ENCODE measurements around the gene ETS1. TPM values are rescaled to one million over a fixed set of nuclear protein-coding genes. Genes with fewer than 3 reads are reported as not detected.

Gene ETS1
- total RNA-seq, 1 donor: 35.5 TPM

- no peak for TF ChIP-seq CTCF (IDR thresholded peaks at IDR 0.05; ENCODE audit: insufficient read depth, low read length)
- no peak overlapping the region for H3K4me3 ChIP-seq (ENCODE audit: low read depth, low read length)
- no peak for DNase-seq (ENCODE audit: low read depth)
These were observed 41.3 kb upstream of the ETS1 start for GRCh38 chr11:128628686-128629085.

GRCh38 chr11:128628325-128628673, 40.9 kb upstream of the ETS1 start:
- TF ChIP-seq CTCF (IDR thresholded peaks at IDR 0.05; ENCODE audit: insufficient read depth, low read length): no peak
- DNase-seq (ENCODE audit: low read depth): no peak
- H3K4me3 ChIP-seq (ENCODE audit: low read depth, low read length): no peak overlapping the region

GRCh38 chr11:128627666-128628324, 40.4 kb upstream of the ETS1 start:
- H3K4me3 ChIP-seq (ENCODE audit: low read depth, low read length): no peak overlapping the region
- no peak for TF ChIP-seq CTCF (IDR thresholded peaks at IDR 0.05; ENCODE audit: insufficient read depth, low read length)
- DNase-seq (ENCODE audit: low read depth): no peak

GRCh38 chr11:128626913-128627665, 39.7 kb upstream of the ETS1 start:
- DNase-seq (ENCODE audit: low read depth): no peak
- no peak for TF ChIP-seq CTCF (IDR thresholded peaks at IDR 0.05; ENCODE audit: insufficient read depth, low read length)

GRCh38 chr11:128625746-128626145, 38.4 kb upstream of the ETS1 start:
- DNase-seq (ENCODE audit: low read depth): no peak
- TF ChIP-seq CTCF (IDR thresholded peaks at IDR 0.05; ENCODE audit: insufficient read depth, low read length): no peak
- no peak overlapping the region for H3K4me3 ChIP-seq (ENCODE audit: low read depth, low read length)

More at GRCh38 chr11:128626913-128627665, 39.7 kb upstream of the ETS1 start:
- H3K4me3 ChIP-seq (ENCODE audit: low read depth, low read length): no peak overlapping the region

- no peak for DNase-seq (ENCODE audit: low read depth)
- no peak for TF ChIP-seq CTCF (IDR thresholded peaks at IDR 0.05; ENCODE audit: insufficient read depth, low read length)
- no peak overlapping the region for H3K4me3 ChIP-seq (ENCODE audit: low read depth, low read length)
These were observed 38.0 kb upstream of the ETS1 start for GRCh38 chr11:128625326-128625725.

Data from fibroblast of the aortic adventitia (primary cell).